ENCODE data around the gene MARVELD1. TPM values are rescaled to one million over a fixed set of nuclear protein-coding genes. Genes with fewer than 3 reads are reported as not detected.
A peak's percentile ranks its signal among the peaks of the same experiment; 100 is the strongest.

The MARVELD1 gene
- total RNA-seq, 2 experiments from 2014 or later, result 2.3 to 2.9 TPM

DNA sequence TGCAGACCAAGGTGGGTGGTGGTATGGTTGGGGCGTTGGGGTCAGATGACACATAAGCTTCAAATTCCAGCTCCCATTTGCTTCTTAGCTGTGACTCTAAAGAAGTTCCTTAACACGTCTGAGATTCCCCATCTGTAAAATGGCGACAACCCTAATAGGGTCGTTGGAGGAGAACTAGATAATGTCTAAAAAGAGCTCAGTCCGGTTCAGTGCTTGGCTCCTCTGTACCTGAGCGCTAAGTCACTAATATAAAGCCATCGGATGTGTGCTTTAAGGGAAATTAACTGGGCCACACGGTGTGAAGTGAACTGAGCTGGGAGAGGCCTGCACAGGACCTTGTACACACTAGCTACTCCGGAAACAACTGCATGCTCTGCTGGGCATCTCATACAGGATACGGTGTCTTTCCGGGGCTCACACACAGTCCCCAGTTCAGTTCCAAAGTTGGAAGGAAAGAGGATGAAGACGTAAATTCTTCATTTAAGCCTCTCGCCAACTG, 22.9 kb downstream of the MARVELD1 start:
- H3K27ac Mint-ChIP-seq, result peak overlapping the region; percentile 93
- POLR2A ChIA-PET, result interaction anchor here (0.6 to 1.5 kb wide), 11 partner anchors 9 to 111 kb away, joined by 3 to 7 read pairs (median 4); partner anchors contain the start of gene SFRP5
- peaks cover 44% of the 10 kb centered on the region for H3K4me1 Mint-ChIP-seq (ENCODE audit: low read depth)

DNA sequence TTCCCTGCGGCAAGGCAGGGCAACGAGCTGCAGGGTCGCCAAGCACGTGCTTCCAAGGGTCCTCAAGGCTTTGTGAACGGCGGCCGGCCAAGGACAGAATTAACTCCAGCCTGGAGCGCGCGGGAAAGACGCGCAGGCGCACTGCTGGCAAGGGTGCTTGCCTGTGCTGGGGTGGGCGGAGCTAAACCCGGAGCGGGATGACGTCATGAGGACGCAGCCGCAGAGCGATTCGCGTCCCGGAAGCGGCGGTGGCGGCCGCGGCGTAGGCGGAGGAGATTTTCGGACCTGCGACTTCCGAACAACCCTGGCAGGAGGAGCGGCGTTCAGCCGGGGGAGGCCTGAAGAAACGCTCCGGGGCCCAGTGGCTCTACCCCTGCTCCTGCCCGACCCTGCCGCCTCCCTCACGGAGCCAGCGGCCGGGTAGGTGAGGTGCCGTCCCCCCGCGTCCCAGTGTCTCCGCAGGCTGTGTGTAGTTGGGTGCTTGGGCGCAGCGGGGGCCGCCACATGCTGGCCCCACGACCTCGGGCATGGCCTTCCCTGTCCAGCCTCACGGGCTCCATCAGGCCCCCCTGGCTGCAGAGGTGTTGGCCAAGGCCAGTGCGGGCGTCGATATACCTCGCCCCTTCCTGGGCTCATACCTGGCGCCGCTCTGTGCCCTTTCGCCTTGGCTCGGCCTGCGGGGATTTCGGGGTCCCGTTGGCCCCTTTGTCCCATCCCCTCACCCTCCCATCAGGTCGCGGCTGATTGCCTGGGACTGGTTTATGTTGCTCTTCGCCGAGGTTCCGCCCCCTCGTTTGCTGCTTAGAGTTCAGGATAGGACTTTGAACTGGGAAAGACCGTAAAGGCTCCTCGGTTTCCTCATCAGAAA, 23.6 kb downstream of the MARVELD1 start, which contains the start of gene ZFYVE27:
ZFYVE27 (plus strand) TSS at position 227 of the 868 bp plus-strand sequence. CDS start 1,350 bp downstream, outside the sequence.
- ATAC-seq, result peak; percentile 95
- ChIA-PET CTCF (interaction anchor here (0.8 to 15.2 kb wide), 11 partner anchors 10 to 291 kb away, joined by 3 to 537 read pairs (median 4); partner anchors contain the start of genes AVPI1, MARVELD1 and SFRP5), POLR2A (interaction anchor here (0.6 to 1.5 kb wide), 12 partner anchors 10 to 110 kb away, joined by 3 to 7 read pairs (median 4); partner anchors contain the start of gene SFRP5)
- peaks cover 34% of the 10 kb centered on the region for H3K36me3 Mint-ChIP-seq (ENCODE audit: low read depth)
- DNase-seq, result peak; percentile 98
- H3K9me3 Mint-ChIP-seq, result peaks cover 3% of the 10 kb centered on the region
- no peaks in the 10 kb centered on the region for H3K27me3 Mint-ChIP-seq
- intact Hi-C loops (cut with micrococcal nuclease), result no loop called here
- peak within 1 kb of the TSS; percentile 85 for H3K4me3 Mint-ChIP-seq
- peaks cover 47% of the 10 kb centered on the region for H3K4me1 Mint-ChIP-seq (ENCODE audit: low read depth)
- H3K27ac Mint-ChIP-seq, result peak within 1 kb of the TSS; percentile 93
- TF ChIP-seq, protein P1, sequence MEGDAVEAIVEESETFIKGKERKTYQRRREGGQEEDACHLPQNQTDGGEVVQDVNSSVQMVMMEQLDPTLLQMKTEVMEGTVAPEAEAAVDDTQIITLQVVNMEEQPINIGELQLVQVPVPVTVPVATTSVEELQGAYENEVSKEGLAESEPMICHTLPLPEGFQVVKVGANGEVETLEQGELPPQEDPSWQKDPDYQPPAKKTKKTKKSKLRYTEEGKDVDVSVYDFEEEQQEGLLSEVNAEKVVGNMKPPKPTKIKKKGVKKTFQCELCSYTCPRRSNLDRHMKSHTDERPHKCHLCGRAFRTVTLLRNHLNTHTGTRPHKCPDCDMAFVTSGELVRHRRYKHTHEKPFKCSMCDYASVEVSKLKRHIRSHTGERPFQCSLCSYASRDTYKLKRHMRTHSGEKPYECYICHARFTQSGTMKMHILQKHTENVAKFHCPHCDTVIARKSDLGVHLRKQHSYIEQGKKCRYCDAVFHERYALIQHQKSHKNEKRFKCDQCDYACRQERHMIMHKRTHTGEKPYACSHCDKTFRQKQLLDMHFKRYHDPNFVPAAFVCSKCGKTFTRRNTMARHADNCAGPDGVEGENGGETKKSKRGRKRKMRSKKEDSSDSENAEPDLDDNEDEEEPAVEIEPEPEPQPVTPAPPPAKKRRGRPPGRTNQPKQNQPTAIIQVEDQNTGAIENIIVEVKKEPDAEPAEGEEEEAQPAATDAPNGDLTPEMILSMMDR (IDR thresholded peaks at IDR 0.05), result no peak

More for the DNA sequence above, 22.9 kb downstream of the MARVELD1 start:
- H3K27me3 Mint-ChIP-seq, result no peaks in the 10 kb centered on the region
- TF ChIP-seq, protein P1 (IDR thresholded peaks at IDR 0.05), result no peak
- peaks cover 3% of the 10 kb centered on the region for H3K9me3 Mint-ChIP-seq
- DNase-seq (no peak), ATAC-seq (peak; percentile 28)
- H3K36me3 Mint-ChIP-seq (ENCODE audit: low read depth), result peaks cover 30% of the 10 kb centered on the region
- CTCF ChIA-PET, result interaction anchor here (0.8 to 15.2 kb wide), 12 partner anchors 9 to 292 kb away, joined by 3 to 537 read pairs (median 4); partner anchors contain the start of genes AVPI1, MARVELD1 and SFRP5
- H3K4me3 Mint-ChIP-seq, result peak overlapping the region; percentile 85
- intact Hi-C loops (cut with micrococcal nuclease), result no loop called here

DNA sequence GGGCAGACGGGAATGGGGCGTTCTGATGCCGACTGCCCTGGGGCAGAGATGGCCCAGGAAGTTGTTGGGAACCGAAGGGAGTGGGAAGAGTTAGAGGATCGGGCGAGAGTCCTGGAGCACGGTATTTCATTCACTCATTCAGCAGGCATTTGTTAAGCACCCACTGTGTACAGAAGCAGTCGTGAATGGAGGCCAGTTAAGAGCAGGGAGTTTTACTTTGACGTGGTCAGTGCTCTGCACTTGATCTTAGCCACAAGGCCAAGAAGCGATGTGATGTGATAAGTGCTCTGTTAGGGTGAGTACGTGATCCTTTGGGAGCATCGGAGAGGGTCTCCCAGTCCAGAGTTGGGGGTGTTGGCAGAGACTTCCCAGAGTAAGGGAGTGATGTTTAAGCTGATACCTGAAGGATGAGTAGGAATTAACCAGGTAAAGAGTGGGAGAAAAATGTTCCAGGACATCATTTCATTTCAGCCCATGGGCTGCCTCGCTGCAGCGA, 24.3 kb downstream of the MARVELD1 start:
- TF ChIP-seq, protein P1 (IDR thresholded peaks at IDR 0.05), result no peak
- Mint-ChIP-seq H3K4me1 (ENCODE audit: low read depth) (peaks cover 50% of the 10 kb centered on the region), H3K27ac (peak overlapping the region; percentile 93), H3K4me3 (peak overlapping the region; percentile 85), H3K9me3 (peaks cover 3% of the 10 kb centered on the region), H3K36me3 (ENCODE audit: low read depth) (peaks cover 36% of the 10 kb centered on the region), H3K27me3 (no peaks in the 10 kb centered on the region)
- peak; percentile 12 for ATAC-seq
- no peak for DNase-seq
- CTCF ChIA-PET, result interaction anchor here (1.5 kb wide), 1 partner anchor 29 kb away, joined by 5 read pairs; no protein-coding TSS in a partner anchor
- POLR2A ChIA-PET, result interaction anchor here (1.4 kb wide), 1 partner anchor 24 kb away, joined by 7 read pairs; no protein-coding TSS in a partner anchor
- intact Hi-C loops (cut with micrococcal nuclease), result no loop called here

- ATAC-seq, result no peak
Measured at GRCh38 chr10:97738616-97739015, 25.1 kb downstream of the MARVELD1 start.

More at GRCh38 chr10:97738616-97739015, 25.1 kb downstream of the MARVELD1 start:
- Mint-ChIP-seq H3K27me3 (no peaks in the 10 kb centered on the region), H3K4me3 (peak overlapping the region; percentile 85), H3K27ac (no peak overlapping the region), H3K4me1 (ENCODE audit: low read depth) (peaks cover 55% of the 10 kb centered on the region), H3K9me3 (peaks cover 3% of the 10 kb centered on the region), H3K36me3 (ENCODE audit: low read depth) (peaks cover 41% of the 10 kb centered on the region)
- DNase-seq, result no peak
- intact Hi-C loops (cut with micrococcal nuclease), result no loop called here
- TF ChIP-seq, protein P1 (IDR thresholded peaks at IDR 0.05), result no peak
- CTCF ChIA-PET, result interaction anchor here (1.0 to 1.5 kb wide), 2 partner anchors 25 to 30 kb away, joined by 3 to 5 read pairs; partner anchors contain the start of gene MARVELD1
- POLR2A ChIA-PET, result interaction anchor here (0.6 to 0.7 kb wide), 3 partner anchors 24 to 153 kb away, joined by 3 to 5 read pairs (median 3); no protein-coding TSS in a partner anchor
